Ascending aorta (tissue), 2 donors: Measurements from ENCODE around the gene ZP1. TPM values are rescaled to one million over a fixed set of nuclear protein-coding genes. Genes with fewer than 3 reads are reported as not detected.

Experiments
- DNase-seq, 2 donors: peaks; one replicate each; pipeline ENCODE4 v3.0.0-alpha.2; 2019; ENCODE audit warnings: low spot score in 2 of 2
- H3K27ac ChIP-seq, 2 donors: fragments of 200-600 bp; sonication (generic); one replicate each; pipeline ENCODE4 v1.5.1; 2016 to 2017; ENCODE audit warnings: mild to moderate bottlenecking in 1 of 2
- H3K27me3 ChIP-seq: fragments of 200-600 bp; sonication (generic); one replicate; pipeline ENCODE4 v1.5.1; 2017
- H3K36me3 ChIP-seq, 2 donors: fragments of 200-600 bp; sonication (generic); one replicate each; pipeline ENCODE4 v1.5.1; 2016
- H3K4me1 ChIP-seq, 2 donors: fragments of 200-600 bp; sonication (generic); one replicate each; pipeline ENCODE4 v1.5.1; 2016 to 2017; ENCODE audit warnings: mild to moderate bottlenecking in 1 of 2
- H3K4me3 ChIP-seq, 2 donors: fragments of 200-600 bp; sonication (generic); one replicate each; pipeline ENCODE4 v1.5.1; 2016 to 2017; ENCODE audit warnings: mild to moderate bottlenecking in 1 of 2
- H3K9me3 ChIP-seq, 2 donors: fragments of 200-600 bp; sonication (generic); one replicate each; pipeline ENCODE4 v1.5.1; 2016
- intact Hi-C: fragments of 100-400 bp; cut with DNase I; formaldehyde crosslinking; loops from one replicate; pipeline ENCODE4 v1.15.1; 2023
- total RNA-seq: library from RNA; depleted of rRNA; stranded (reverse); fragments of >200 nt; gene quantifications from one replicate; pipeline ENCODE4 v1.1.0, GENCODE V29; 2016
- TF ChIP-seq, protein P1 (sequence below), 3 experiments: fragments of 200-600 bp in 2 of 3; fragments of 450-650 bp in 1 of 3; sonication (generic) in 2 of 3; IDR thresholded peaks; one replicate each; pipeline ENCODE4 v1.5.1; 2016 to 2019; ENCODE audit warnings: antibody characterized with exemption in 3 of 3, mild to moderate bottlenecking in 1 of 3, moderate library complexity in 1 of 3

The ZP1 gene
- total RNA-seq, 1 donor from 2014 or later, result not detected

- DNase-seq, result peak in 1 of 2 donors; percentile 52
- TF ChIP-seq, protein P1, sequence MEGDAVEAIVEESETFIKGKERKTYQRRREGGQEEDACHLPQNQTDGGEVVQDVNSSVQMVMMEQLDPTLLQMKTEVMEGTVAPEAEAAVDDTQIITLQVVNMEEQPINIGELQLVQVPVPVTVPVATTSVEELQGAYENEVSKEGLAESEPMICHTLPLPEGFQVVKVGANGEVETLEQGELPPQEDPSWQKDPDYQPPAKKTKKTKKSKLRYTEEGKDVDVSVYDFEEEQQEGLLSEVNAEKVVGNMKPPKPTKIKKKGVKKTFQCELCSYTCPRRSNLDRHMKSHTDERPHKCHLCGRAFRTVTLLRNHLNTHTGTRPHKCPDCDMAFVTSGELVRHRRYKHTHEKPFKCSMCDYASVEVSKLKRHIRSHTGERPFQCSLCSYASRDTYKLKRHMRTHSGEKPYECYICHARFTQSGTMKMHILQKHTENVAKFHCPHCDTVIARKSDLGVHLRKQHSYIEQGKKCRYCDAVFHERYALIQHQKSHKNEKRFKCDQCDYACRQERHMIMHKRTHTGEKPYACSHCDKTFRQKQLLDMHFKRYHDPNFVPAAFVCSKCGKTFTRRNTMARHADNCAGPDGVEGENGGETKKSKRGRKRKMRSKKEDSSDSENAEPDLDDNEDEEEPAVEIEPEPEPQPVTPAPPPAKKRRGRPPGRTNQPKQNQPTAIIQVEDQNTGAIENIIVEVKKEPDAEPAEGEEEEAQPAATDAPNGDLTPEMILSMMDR (IDR thresholded peaks at IDR 0.05), result no peak
These were observed 2.1 kb downstream of the ZP1 start for GRCh38 chr11:60869451-60869825.

GRCh38 chr11:60870276-60870675 lies 2.9 kb downstream of the ZP1 start:
- H3K4me3 ChIP-seq, result no peak overlapping the region
- H3K9me3 ChIP-seq, result no peaks in the 10 kb centered on the region
- no peaks in the 10 kb centered on the region for H3K27me3 ChIP-seq
- peak in 1 of 2 donors; percentile 44 for DNase-seq
- intact Hi-C loops, result no loop called here
- H3K27ac ChIP-seq, result no peak overlapping the region
- H3K4me1 ChIP-seq, result no peaks in the 10 kb centered on the region
- no peaks in the 10 kb centered on the region for H3K36me3 ChIP-seq
- TF ChIP-seq, protein P1 (IDR thresholded peaks at IDR 0.05), result no peak

More at GRCh38 chr11:60869451-60869825, 2.1 kb downstream of the ZP1 start:
- no peak overlapping the region for H3K27ac ChIP-seq
- H3K4me1 ChIP-seq, result no peaks in the 10 kb centered on the region
- intact Hi-C loops, result no loop called here
- no peaks in the 10 kb centered on the region for H3K27me3 ChIP-seq
- H3K36me3 ChIP-seq, result no peaks in the 10 kb centered on the region
- no peak overlapping the region for H3K4me3 ChIP-seq
- no peaks in the 10 kb centered on the region for H3K9me3 ChIP-seq

DNA sequence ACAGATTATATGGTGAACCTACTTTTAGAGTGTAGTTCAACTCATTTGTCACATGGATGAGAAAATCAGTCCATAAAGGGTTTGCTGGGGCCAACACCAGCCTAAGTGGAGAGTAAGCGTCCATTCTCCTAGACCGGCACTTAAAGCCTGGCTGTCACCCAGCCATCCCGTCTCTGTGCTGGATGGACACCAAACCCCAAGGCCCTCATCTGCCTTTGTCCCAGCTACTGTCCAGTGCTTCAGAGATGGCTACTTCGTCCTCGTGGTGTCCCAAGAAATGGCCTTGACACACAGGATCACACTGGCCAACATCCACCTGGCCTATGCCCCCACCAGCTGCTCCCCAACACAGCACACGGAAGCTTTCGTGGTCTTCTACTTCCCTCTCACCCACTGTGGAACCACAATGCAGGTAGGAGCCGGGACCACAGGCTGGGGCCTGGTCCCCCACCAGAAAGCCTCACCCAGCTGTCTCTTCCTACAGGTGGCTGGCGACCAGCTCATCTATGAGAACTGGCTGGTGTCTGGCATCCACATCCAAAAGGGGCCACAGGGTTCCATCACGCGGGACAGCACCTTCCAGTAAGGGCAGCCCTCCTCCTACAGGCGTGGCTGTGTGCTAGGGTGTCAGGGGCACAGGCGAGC lies 3.5 kb downstream of the ZP1 start:
- Histone ChIP-seq H3K4me3 (no peak overlapping the region), H3K9me3 (no peaks in the 10 kb centered on the region), H3K27ac (no peak overlapping the region), H3K36me3 (no peaks in the 10 kb centered on the region), H3K4me1 (no peaks in the 10 kb centered on the region), H3K27me3 (no peaks in the 10 kb centered on the region)
- intact Hi-C loops, result no loop called here
- peak in 1 of 2 donors; percentile 51 for DNase-seq
- TF ChIP-seq, protein P1 (IDR thresholded peaks at IDR 0.05), result no peak

- H3K4me1 ChIP-seq, result no peaks in the 10 kb centered on the region
- no peaks in the 10 kb centered on the region for H3K27me3 ChIP-seq
- no peak overlapping the region for H3K4me3 ChIP-seq
- H3K9me3 ChIP-seq, result no peaks in the 10 kb centered on the region
- DNase-seq, result peak in 1 of 2 donors; percentile 47
- no peaks in the 10 kb centered on the region for H3K36me3 ChIP-seq
- intact Hi-C loops, result no loop called here
- no peak overlapping the region for H3K27ac ChIP-seq
- TF ChIP-seq, protein P1 (IDR thresholded peaks at IDR 0.05), result no peak
These were observed 4.2 kb downstream of the ZP1 start for GRCh38 chr11:60871378-60872061.

DNA sequence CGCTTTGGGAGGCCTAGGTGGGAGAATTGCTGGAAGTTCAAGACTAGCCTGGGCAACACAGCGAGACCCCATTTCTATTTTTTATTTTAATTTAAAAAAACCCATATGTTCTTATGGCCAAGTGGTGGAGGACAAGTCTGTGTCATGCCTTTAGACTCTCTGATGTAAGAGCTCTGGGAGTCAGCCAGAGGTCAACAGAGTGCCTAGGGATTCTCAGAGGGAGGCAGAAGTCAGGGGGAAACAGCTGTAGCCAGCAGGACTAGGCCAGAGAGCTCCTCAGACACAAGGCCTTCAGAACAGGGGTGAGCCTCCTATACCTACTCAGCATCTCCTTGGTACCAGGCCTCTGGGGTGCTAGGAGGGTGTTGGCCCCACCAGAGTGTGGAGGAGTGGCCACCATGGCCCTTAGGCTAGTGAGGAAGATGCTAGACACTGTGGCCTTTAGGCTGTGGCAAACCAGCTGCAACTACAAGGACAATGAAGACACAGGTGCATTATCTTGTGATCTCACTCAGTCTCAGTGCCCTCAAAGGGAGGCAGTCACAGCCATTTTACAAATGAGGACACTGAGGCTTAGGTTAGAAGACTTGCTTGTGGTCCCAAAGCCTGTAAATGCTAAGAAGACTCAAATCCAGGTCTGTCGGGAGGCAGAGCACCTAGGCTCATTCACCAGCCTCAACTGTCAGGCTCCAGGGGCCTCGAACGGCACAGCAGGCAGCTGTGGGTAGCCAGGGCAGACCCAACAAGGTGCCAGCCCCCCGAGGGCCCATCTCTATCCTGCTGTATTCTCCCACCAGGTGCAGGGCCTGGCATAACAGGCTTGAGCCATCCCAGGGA lies 5.0 kb downstream of the ZP1 start:
- TF ChIP-seq, protein P1 (IDR thresholded peaks at IDR 0.05), result no peak
- no peak overlapping the region for H3K4me3 ChIP-seq
- no peaks in the 10 kb centered on the region for H3K4me1 ChIP-seq
- DNase-seq, result peak in 1 of 2 donors; percentile 67
- no peak overlapping the region for H3K27ac ChIP-seq
- intact Hi-C loops, result no loop called here
- no peaks in the 10 kb centered on the region for H3K36me3 ChIP-seq
- H3K9me3 ChIP-seq, result no peaks in the 10 kb centered on the region
- no peaks in the 10 kb centered on the region for H3K27me3 ChIP-seq
